Fibroblast of lung (primary cell): ENCODE data around the gene HAND1. TPM values are rescaled to one million over a fixed set of nuclear protein-coding genes. Genes with fewer than 3 reads are reported as not detected.

Experiments used
- DNase-seq, 2 donors: peaks; one replicate each; pipeline versions ENCODE4 v3.0.0 to v3.0.0-alpha.2; 2010; ENCODE audit warnings: low read depth in 2 of 2
- H2AFZ ChIP-seq: 2 replicates; pipeline ENCODE4 v1.5.1; 2012; ENCODE audit warnings: low read length, control low read depth, inconsistent platforms
- H3K27ac ChIP-seq: 2 replicates; pipeline ENCODE4 v1.5.1; 2011; ENCODE audit warnings: low read length, control low read depth; ENCODE audit not compliant: insufficient read depth
- H3K27me3 ChIP-seq: 2 replicates; pipeline ENCODE4 v1.5.1; 2011; ENCODE audit warnings: mild to moderate bottlenecking, low read length; ENCODE audit not compliant: control insufficient read depth, insufficient read depth
- H3K36me3 ChIP-seq: 2 replicates; pipeline ENCODE4 v1.5.1; 2011; ENCODE audit warnings: low read length; ENCODE audit not compliant: control insufficient read depth, insufficient read depth
- H3K4me1 ChIP-seq: 2 replicates; pipeline ENCODE4 v1.5.1; 2011; ENCODE audit warnings: low read length; ENCODE audit not compliant: control insufficient read depth, insufficient read depth; ENCODE audit errors: extremely low read depth
- H3K4me2 ChIP-seq: 2 replicates; pipeline ENCODE4 v1.5.1; 2011; ENCODE audit warnings: low read length, control low read depth; ENCODE audit not compliant: insufficient read depth; ENCODE audit errors: extremely low read depth
- H3K4me3 ChIP-seq, 4 experiments: fragments of 200-600 bp in 1 of 4; sonication (generic) in 1 of 4; replicated peaks in 1 of 4; 2 replicates each; pipeline ENCODE4 v1.5.1; 2011 to 2016; ENCODE audit warnings: low read length in 4 of 4, low read depth in 3 of 4, mild to moderate bottlenecking in 3 of 4, control low read depth in 2 of 4, inconsistent platforms in 1 of 4, mixed read lengths in 1 of 4; ENCODE audit not compliant: insufficient read depth in 1 of 4; ENCODE audit errors: control extremely low read depth in 1 of 4
- H3K79me2 ChIP-seq: 2 replicates; pipeline ENCODE4 v1.5.1; 2012; ENCODE audit warnings: mild to moderate bottlenecking, low read length, inconsistent platforms; ENCODE audit not compliant: control insufficient read depth, insufficient read depth
- H3K9ac ChIP-seq: 2 replicates; pipeline ENCODE4 v1.5.1; 2011; ENCODE audit warnings: mild to moderate bottlenecking, low read length, control low read depth; ENCODE audit not compliant: insufficient read depth
- H3K9me3 ChIP-seq: 2 replicates; pipeline ENCODE4 v1.5.1; 2012; ENCODE audit warnings: low read depth, low read length; ENCODE audit not compliant: control insufficient read depth, insufficient read depth
- H4K20me1 ChIP-seq: 2 replicates; pipeline ENCODE4 v1.5.1; 2011; ENCODE audit warnings: low read length; ENCODE audit not compliant: control insufficient read depth, insufficient read depth; ENCODE audit errors: extremely low read depth
- EZH2 ChIP-seq: IDR thresholded peaks from 2 replicates; pipeline ENCODE4 v1.5.1; 2012; ENCODE audit warnings: low read length, control low read depth, mild to moderate bottlenecking; ENCODE audit errors: missing control alignments
- polyA plus RNA-seq, 2 donors: library from polyadenylated mRNA; depleted of rRNA in 1 of 2; stranded (reverse) in 1 of 2; unstranded in 1 of 2; fragments of >200 nt; gene quantifications; 2 replicates each; pipeline ENCODE4 v1.2.1, GENCODE V29; 2011 to 2012; ENCODE audit warnings: missing spikeins in 1 of 2
- total RNA-seq: library from RNA; depleted of rRNA; stranded (reverse); fragments of >200 nt; gene quantifications from 2 replicates; pipeline ENCODE4 v1.2.1, GENCODE V29; 2014
- TF ChIP-seq, protein P1 (sequence below), 2 donors: IDR thresholded peaks in 1 of 2; conservative IDR thresholded peaks in 1 of 2; 1 replicate in 1 of 2; 2 replicates in 1 of 2; pipeline ENCODE4 v1.5.1; 2011 to 2012; ENCODE audit warnings: low read length in 2 of 2, control low read depth in 1 of 2, inconsistent platforms in 1 of 2, low read depth in 1 of 2, mild to moderate bottlenecking in 1 of 2

HAND1 gene
- total and polyA plus RNA-seq, 2 donors (not counting 1 experiment from before 2014, with no cell fraction given): not detected

DNA sequence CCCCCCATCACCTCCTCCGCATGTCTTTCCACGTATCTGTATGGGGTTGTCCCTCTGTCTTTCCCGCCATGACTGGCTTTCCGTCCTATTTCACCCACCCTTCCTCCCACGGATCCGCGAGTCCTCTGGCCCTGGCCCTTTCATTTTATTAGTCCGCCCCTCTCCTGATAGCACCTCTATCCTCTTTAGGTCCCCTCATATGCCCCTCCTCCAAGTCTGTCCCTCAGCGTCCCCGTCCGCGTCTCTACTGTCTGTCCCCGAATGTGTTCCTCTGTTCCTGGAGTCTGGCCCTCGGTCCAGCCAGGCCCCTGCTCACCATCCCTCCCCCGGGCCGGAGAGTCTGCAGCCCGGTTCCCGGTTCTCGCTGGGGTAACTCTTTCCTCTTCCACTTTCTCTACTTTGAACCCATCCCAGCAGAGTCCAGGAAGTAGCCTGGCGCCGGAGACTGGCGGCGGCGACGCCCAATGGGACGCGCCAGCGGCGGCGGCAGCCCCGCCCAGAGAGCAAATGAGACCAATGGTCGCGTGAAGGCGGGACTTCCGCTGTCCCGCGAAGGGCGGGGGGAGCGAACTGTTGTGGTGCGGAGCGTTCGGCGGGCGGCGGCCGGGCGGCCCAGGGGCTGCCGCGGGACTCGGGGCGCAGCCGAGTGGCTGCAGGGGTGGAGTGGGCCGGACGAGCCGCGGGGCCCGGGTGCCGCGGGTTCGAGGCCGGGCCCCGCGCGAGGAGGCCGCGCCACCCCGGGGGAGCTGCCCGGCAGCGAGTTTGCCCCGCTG lies 32.4 kb downstream of the HAND1 start, which contains the start of gene SAP30L:
Gene SAP30L, plus strand, starts transcription at position 576 of the 773 bp plus-strand sequence. CDS start 608 bp downstream, outside the sequence.
- H3K79me2 ChIP-seq: peaks cover 26% of the 10 kb centered on the region
- H3K9me3 ChIP-seq: no peaks in the 10 kb centered on the region
- peak within 1 kb of the TSS; percentile 62 for H3K27ac ChIP-seq
- H2AFZ ChIP-seq: peak within 1 kb of the TSS; percentile 98
- no peaks in the 10 kb centered on the region for H3K36me3 ChIP-seq
- H3K9ac ChIP-seq: peak within 1 kb of the TSS; percentile 68
- no peaks in the 10 kb centered on the region for H4K20me1 ChIP-seq
- peak; percentile 89 to 91 for DNase-seq
- H3K4me3 ChIP-seq: peak within 1 kb of the TSS; percentile 75 to 94 (median 90)
- peak within 1 kb of the TSS; percentile 88 for H3K4me2 ChIP-seq
- H3K27me3 ChIP-seq: no peaks in the 10 kb centered on the region
- peaks cover 2% of the 10 kb centered on the region for H3K4me1 ChIP-seq
- TF ChIP-seq EZH2: no peak
- TF ChIP-seq, protein P1, sequence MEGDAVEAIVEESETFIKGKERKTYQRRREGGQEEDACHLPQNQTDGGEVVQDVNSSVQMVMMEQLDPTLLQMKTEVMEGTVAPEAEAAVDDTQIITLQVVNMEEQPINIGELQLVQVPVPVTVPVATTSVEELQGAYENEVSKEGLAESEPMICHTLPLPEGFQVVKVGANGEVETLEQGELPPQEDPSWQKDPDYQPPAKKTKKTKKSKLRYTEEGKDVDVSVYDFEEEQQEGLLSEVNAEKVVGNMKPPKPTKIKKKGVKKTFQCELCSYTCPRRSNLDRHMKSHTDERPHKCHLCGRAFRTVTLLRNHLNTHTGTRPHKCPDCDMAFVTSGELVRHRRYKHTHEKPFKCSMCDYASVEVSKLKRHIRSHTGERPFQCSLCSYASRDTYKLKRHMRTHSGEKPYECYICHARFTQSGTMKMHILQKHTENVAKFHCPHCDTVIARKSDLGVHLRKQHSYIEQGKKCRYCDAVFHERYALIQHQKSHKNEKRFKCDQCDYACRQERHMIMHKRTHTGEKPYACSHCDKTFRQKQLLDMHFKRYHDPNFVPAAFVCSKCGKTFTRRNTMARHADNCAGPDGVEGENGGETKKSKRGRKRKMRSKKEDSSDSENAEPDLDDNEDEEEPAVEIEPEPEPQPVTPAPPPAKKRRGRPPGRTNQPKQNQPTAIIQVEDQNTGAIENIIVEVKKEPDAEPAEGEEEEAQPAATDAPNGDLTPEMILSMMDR (conservative IDR thresholded peaks at IDR 0.05 in 1 of 2, IDR thresholded peaks at IDR 0.05 in 1 of 2; ENCODE audit: low read depth in 1 of 2, low read length in 2 of 2): no peak

DNA sequence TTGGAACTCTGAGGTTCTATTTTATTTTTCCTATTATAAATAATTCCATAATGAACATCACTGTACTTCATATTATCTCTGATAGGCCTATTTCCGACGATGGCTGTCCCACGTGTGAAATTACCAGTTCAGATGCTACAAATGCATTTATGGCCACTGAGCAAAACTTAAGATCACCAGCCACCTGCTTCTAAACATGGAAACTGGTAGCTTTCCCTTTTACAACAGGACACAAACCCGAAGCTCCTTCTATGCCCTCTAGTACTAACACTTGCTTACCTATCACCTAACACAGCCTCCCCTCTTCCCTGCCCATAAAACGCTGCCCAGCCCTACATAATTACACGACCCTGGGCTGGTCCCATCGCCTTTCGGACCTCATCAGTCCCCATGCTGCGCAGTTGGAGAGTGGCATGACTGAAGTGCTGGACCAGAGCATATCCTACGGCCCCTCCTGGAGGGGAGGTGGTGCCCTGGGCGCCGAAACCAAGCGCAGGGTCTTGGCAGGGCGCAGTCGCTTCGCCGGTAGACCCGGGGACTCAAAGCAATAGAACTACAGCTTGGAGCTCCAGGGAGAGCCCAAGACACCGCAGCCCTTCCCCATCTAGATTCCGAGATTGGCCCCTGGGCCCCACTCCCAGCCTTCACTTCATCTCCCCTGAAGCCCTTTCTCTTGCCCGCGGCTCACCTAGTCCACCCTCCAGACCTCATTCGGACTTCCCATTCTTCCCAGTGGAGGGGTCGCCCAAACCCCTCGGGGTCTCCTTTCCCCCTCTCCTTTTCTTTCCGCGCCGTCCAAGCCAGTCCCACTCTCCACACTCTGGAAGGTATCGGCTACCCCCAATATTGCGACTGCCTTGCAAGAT lies 33.2 kb downstream of the HAND1 start:
- Histone ChIP-seq H2AFZ (peak overlapping the region; percentile 98), H3K4me1 (peaks cover 2% of the 10 kb centered on the region), H3K79me2 (peaks cover 26% of the 10 kb centered on the region), H3K36me3 (no peaks in the 10 kb centered on the region), H3K9me3 (no peaks in the 10 kb centered on the region), H3K4me3 (peak overlapping the region; percentile 75 to 94 (median 90)), H3K27ac (peak overlapping the region; percentile 62), H3K27me3 (no peaks in the 10 kb centered on the region), H3K4me2 (peak overlapping the region; percentile 64), H4K20me1 (no peaks in the 10 kb centered on the region), H3K9ac (peak overlapping the region; percentile 68)
- TF ChIP-seq, protein P1 (conservative IDR thresholded peaks at IDR 0.05 in 1 of 2, IDR thresholded peaks at IDR 0.05 in 1 of 2; ENCODE audit: low read depth in 1 of 2, low read length in 2 of 2): no peak
- no peak for TF ChIP-seq EZH2
- DNase-seq: peak in 1 of 2 donors; percentile 5

DNA sequence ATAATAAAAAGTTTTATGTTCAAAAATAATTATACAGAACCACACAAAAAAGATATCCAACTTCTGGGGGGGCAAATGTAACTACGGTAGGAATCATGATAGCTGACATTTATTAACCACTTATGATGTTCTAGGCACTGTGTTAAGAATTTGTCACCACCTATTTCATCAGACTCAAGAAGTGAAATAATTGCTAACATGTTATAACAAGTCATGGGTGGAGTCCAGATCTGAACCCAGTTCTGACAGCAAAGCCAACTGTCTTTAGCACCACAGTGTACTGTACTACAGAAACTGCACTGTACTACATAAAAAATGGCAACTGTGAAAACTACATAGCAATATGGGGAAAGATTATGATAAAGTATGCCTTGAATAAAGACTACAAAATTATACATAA lies 35.2 kb downstream of the HAND1 start:
- H3K9me3 ChIP-seq: no peaks in the 10 kb centered on the region
- no peak overlapping the region for H2AFZ ChIP-seq
- H3K4me3 ChIP-seq: no peak overlapping the region
- H4K20me1 ChIP-seq: no peaks in the 10 kb centered on the region
- no peaks in the 10 kb centered on the region for H3K27me3 ChIP-seq
- H3K27ac ChIP-seq: no peak overlapping the region
- peaks cover 16% of the 10 kb centered on the region for H3K79me2 ChIP-seq
- H3K9ac ChIP-seq: no peak overlapping the region
- no peak for DNase-seq
- TF ChIP-seq, protein P1 (conservative IDR thresholded peaks at IDR 0.05 in 1 of 2, IDR thresholded peaks at IDR 0.05 in 1 of 2; ENCODE audit: low read depth in 1 of 2, low read length in 2 of 2): no peak
- no peak for TF ChIP-seq EZH2
- no peaks in the 10 kb centered on the region for H3K4me1 ChIP-seq
- H3K4me2 ChIP-seq: no peak overlapping the region
- H3K36me3 ChIP-seq: peaks cover 2% of the 10 kb centered on the region
